Endothelial cell of umbilical vein (primary cell): ENCODE results near the gene FMN2. TPM values are rescaled to one million over a fixed set of nuclear protein-coding genes. Genes with fewer than 3 reads are reported as not detected.

Experiments
- BruUV-seq: library from RNA; stranded (reverse); fragments of 400-500 nt; replicated peaks from 2 replicates; lab custom pipeline; 2021; lab: Mats Ljungman, UMichigan
- CTCF ChIA-PET: fragments of 300-600, 350-600 bp; sonication (Branson Sonifier 250); formaldehyde crosslinking; loops from one replicate; lab custom pipeline; 2021; ENCODE audit warnings: antibody characterized with exemption, inconsistent platforms; lab: Charles Lee
- POLR2A ChIA-PET: fragments of 300-600, 350-600 bp; sonication (Branson Sonifier 250); formaldehyde crosslinking; loops from one replicate; lab custom pipeline; 2021; ENCODE audit warnings: antibody characterized with exemption, inconsistent platforms; lab: Charles Lee
- DNase-seq: peaks from one replicate; pipeline ENCODE4 v3.0.0-alpha.2; 2011; ENCODE audit warnings: low read depth, low spot score
- FAIRE-seq: peaks from 2 replicates; lab custom pipeline; 2011; peaks lifted over from hg19 to GRCh38; lab: Jason Lieb, UNC
- H2AFZ ChIP-seq: 2 replicates; pipeline ENCODE4 v1.6.0; 2012; ENCODE audit warnings: low read depth, low read length, control low read depth, inconsistent platforms
- H3K27ac ChIP-seq: 2 replicates; pipeline ENCODE4 v1.5.1; 2011; ENCODE audit warnings: low read depth, mild to moderate bottlenecking, control low read depth, low read length, moderate library complexity; ENCODE audit not compliant: insufficient read depth
- H3K27me3 ChIP-seq, 2 experiments: 2 replicates each; pipeline versions ENCODE4 v1.6.0 to v1.6.1; 2011; ENCODE audit warnings: low read length in 2 of 2, mixed read lengths in 1 of 2; ENCODE audit not compliant: control insufficient read depth in 2 of 2, insufficient read depth in 2 of 2
- H3K36me3 ChIP-seq, 2 experiments: 2 replicates in 1 of 2; 3 replicates in 1 of 2; pipeline ENCODE4 v1.5.1; 2011; ENCODE audit warnings: low read length in 2 of 2, mild to moderate bottlenecking in 1 of 2, moderate library complexity in 1 of 2; ENCODE audit not compliant: control insufficient read depth in 2 of 2, insufficient read depth in 2 of 2; ENCODE audit errors: extremely low read depth in 1 of 2
- H3K4me1 ChIP-seq: 3 replicates; pipeline ENCODE4 v1.5.1; 2011; ENCODE audit warnings: mild to moderate bottlenecking, low read length; ENCODE audit not compliant: control insufficient read depth, insufficient read depth; ENCODE audit errors: extremely low read depth
- H3K4me2 ChIP-seq: 2 replicates; pipeline ENCODE4 v1.6.1; 2011; ENCODE audit warnings: low read length, control low read depth, mixed read lengths; ENCODE audit not compliant: insufficient read depth
- H3K4me3 ChIP-seq, 3 experiments: fragments of 200-600 bp in 1 of 3; sonication (generic), shearing (Covaris generic) in 1 of 3; replicated peaks in 1 of 3; 2 replicates each; pipeline ENCODE4 v1.5.1; 2011 to 2016; ENCODE audit warnings: control low read depth in 3 of 3, low read length in 3 of 3, mild to moderate bottlenecking in 2 of 3, inconsistent platforms in 1 of 3, low read depth in 1 of 3, moderate library complexity in 1 of 3; ENCODE audit not compliant: insufficient read depth in 1 of 3
- H3K79me2 ChIP-seq: 2 replicates; pipeline ENCODE4 v1.6.0; 2012; ENCODE audit warnings: low read length, inconsistent platforms; ENCODE audit not compliant: control insufficient read depth, insufficient read depth
- H3K9ac ChIP-seq: replicated peaks from 2 replicates; pipeline ENCODE3; 2011; ENCODE audit warnings: low read length, control low read depth; ENCODE audit not compliant: insufficient read depth; ENCODE audit errors: extremely low read depth
- H3K9me1 ChIP-seq: replicated peaks from 3 replicates; pipeline ENCODE4 v1.6.0; 2011; ENCODE audit warnings: mild to moderate bottlenecking, low read length; ENCODE audit not compliant: control insufficient read depth, insufficient read depth; ENCODE audit errors: extremely low read depth
- H3K9me3 ChIP-seq: replicated peaks from 2 replicates; pipeline ENCODE4 v1.5.1; 2012; ENCODE audit warnings: low read length, inconsistent platforms; ENCODE audit not compliant: control insufficient read depth, insufficient read depth
- H4K20me1 ChIP-seq: replicated peaks from 2 replicates; pipeline ENCODE3; 2011; ENCODE audit warnings: mild to moderate bottlenecking, low read length; ENCODE audit not compliant: control insufficient read depth, insufficient read depth; ENCODE audit errors: extremely low read depth
- MYC ChIP-seq: IDR thresholded peaks from one replicate; pipeline ENCODE4 v1.6.1; 2011; ENCODE audit warnings: mild to moderate bottlenecking, low read depth, low read length
- POLR2A ChIP-seq: IDR thresholded peaks from 2 replicates; pipeline ENCODE4 v1.6.1; 2012; ENCODE audit warnings: low read depth, mild to moderate bottlenecking, control low read depth, low read length
- dilution Hi-C: fragments of 300-500 bp; cut with MboI; formaldehyde crosslinking; loops from one replicate; pipeline ENCODE4 v1.15.0; 2019; ENCODE audit warnings: low sequenced_read_pairs; ENCODE audit not compliant: extremely low pct_ligation_motif_present
- intact Hi-C: fragments of 100-400 bp; cut with micrococcal nuclease; formaldehyde crosslinking; loops from one replicate; pipeline ENCODE4 v1.10.0; 2022
- polyA plus RNA-seq, 4 experiments: library from polyadenylated mRNA; depleted of rRNA in 3 of 4; stranded (reverse) in 3 of 4; unstranded in 1 of 4; fragments of >200 nt; gene quantifications; 2 replicates each; pipeline versions ENCODE4 v1.2.1 to v1.2.3, GENCODE V29; 2011 to 2012; ENCODE audit warnings: missing spikeins in 1 of 4
- total RNA-seq: library from RNA; stranded (reverse); gene quantifications from 2 replicates; pipeline ENCODE4 v1.2.3, GENCODE V29; 2021
- TF ChIP-seq, protein P1 (sequence below): IDR thresholded peaks from 2 replicates; pipeline ENCODE4 v1.6.1; 2011; ENCODE audit not compliant: insufficient read depth, insufficient read length
- TF ChIP-seq, protein P2 (sequence below), 2 donors: IDR thresholded peaks; 1 replicate in 1 of 2; 2 replicates in 1 of 2; pipeline ENCODE4 v1.5.1; 2011; ENCODE audit warnings: low read length in 2 of 2, mild to moderate bottlenecking in 2 of 2, moderate library complexity in 2 of 2, control low read depth in 1 of 2, inconsistent platforms in 1 of 2, low read depth in 1 of 2; ENCODE audit not compliant: insufficient read depth in 1 of 2; ENCODE audit errors: extremely low read depth in 1 of 2

The FMN2 gene
- total and polyA plus RNA-seq, 2 donors (not counting 3 experiments of a cell fraction or from before 2014, with no cell fraction given): not detected

DNA sequence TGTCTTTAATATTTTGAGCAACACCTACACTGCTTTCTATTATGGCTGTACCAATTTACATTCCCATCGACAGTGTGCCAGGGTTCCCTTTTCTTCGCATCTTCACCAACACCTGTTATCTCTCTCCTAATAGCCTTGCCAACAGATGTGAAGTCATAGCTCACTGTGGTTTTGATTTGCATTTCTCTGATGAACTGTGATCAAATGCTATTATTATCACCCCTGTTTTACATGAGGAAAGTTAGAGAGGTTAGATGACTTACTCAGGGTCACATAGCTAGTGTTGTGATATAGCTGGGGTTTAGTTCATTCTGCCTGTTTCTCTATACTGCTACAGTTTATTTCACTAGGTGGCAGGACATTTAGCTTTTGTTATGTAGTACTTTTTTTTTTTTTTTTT lies 204.1 kb downstream of the FMN2 start:
- H3K9me1 ChIP-seq: no peaks in the 10 kb centered on the region
- no peak overlapping the region for H3K4me2 ChIP-seq
- ChIA-PET CTCF (no interaction called here), POLR2A (no interaction called here)
- dilution Hi-C loops: no loop called here
- H4K20me1 ChIP-seq: no peaks in the 10 kb centered on the region
- TF ChIP-seq, protein P1, sequence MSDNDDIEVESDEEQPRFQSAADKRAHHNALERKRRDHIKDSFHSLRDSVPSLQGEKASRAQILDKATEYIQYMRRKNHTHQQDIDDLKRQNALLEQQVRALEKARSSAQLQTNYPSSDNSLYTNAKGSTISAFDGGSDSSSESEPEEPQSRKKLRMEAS: no peak
- TF ChIP-seq MYC (no peak), POLR2A (no peak)
- H3K27ac ChIP-seq: no peak overlapping the region
- H3K36me3 ChIP-seq: no peaks in the 10 kb centered on the region
- no peaks in the 10 kb centered on the region for H3K79me2 ChIP-seq
- intact Hi-C loops: no loop called here
- H3K27me3 ChIP-seq: no peaks in the 10 kb centered on the region
- H3K4me1 ChIP-seq: no peaks in the 10 kb centered on the region
- no TSS peak for BruUV-seq
- H3K9ac ChIP-seq: no peak overlapping the region
- no peak overlapping the region for H3K4me3 ChIP-seq
- no peak overlapping the region for H2AFZ ChIP-seq
- H3K9me3 ChIP-seq: peaks cover 2% of the 10 kb centered on the region
- DNase-seq (no peak), FAIRE-seq (no peak)

DNA sequence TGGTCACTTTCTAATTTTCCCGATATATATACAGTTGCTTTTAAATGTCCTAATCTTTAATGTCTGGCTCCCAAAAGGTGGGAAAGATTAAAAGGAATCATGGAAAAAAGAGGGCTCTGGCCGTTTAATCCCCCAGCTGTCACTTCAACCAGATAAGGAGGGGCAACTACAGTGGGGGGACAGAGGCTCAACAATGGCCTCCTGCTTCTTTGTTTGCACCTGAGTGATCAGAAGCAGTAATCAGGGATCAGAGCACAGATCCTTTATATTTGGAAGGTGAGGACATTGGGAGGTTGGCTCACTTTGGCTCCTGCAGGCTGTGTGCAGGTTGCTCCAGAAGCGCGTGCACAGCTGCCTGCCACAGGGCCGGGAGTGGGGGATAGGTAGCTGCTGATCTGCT lies 212.8 kb downstream of the FMN2 start:
- H4K20me1 ChIP-seq: no peaks in the 10 kb centered on the region
- FAIRE-seq: no peak
- BruUV-seq: no TSS peak
- ChIA-PET POLR2A (no interaction called here), CTCF (no interaction called here)
- H3K9ac ChIP-seq: no peak overlapping the region
- intact Hi-C loops (no loop called here), dilution Hi-C loops (no loop called here)
- H3K27ac ChIP-seq: no peak overlapping the region
- no peak overlapping the region for H3K4me2 ChIP-seq
- TF ChIP-seq, protein P2, sequence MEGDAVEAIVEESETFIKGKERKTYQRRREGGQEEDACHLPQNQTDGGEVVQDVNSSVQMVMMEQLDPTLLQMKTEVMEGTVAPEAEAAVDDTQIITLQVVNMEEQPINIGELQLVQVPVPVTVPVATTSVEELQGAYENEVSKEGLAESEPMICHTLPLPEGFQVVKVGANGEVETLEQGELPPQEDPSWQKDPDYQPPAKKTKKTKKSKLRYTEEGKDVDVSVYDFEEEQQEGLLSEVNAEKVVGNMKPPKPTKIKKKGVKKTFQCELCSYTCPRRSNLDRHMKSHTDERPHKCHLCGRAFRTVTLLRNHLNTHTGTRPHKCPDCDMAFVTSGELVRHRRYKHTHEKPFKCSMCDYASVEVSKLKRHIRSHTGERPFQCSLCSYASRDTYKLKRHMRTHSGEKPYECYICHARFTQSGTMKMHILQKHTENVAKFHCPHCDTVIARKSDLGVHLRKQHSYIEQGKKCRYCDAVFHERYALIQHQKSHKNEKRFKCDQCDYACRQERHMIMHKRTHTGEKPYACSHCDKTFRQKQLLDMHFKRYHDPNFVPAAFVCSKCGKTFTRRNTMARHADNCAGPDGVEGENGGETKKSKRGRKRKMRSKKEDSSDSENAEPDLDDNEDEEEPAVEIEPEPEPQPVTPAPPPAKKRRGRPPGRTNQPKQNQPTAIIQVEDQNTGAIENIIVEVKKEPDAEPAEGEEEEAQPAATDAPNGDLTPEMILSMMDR (IDR thresholded peaks at IDR 0.05; ENCODE audit: extremely low read depth in 1 of 2, insufficient read depth in 1 of 2, low read depth in 1 of 2, low read length in 2 of 2): no peak
- TF ChIP-seq, protein P1: no peak
- no peak overlapping the region for H2AFZ ChIP-seq
- no peak for DNase-seq
- H3K36me3 ChIP-seq: no peaks in the 10 kb centered on the region
- peaks cover 4% of the 10 kb centered on the region for H3K9me3 ChIP-seq
- no peaks in the 10 kb centered on the region for H3K27me3 ChIP-seq
- no peak overlapping the region for H3K4me3 ChIP-seq
- no peaks in the 10 kb centered on the region for H3K79me2 ChIP-seq
- no peaks in the 10 kb centered on the region for H3K4me1 ChIP-seq
- no peaks in the 10 kb centered on the region for H3K9me1 ChIP-seq
